GM21390 (cell line): Measurements from ENCODE around the gene RFX7.

Experiments used
- ATAC-seq: cut with Tn5 transposase; IDR thresholded peaks from one replicate; pipeline ENCODE4 v1.9.1; 2021; ENCODE audit not compliant: unreplicated experiment

RFX7 gene

GRCh38 chr15:56244038-56244810, 545 bp upstream of the RFX7 start:
- no peak for ATAC-seq

GRCh38 chr15:56242576-56243162, 1.0 kb downstream of the RFX7 start:
- no peak for ATAC-seq

- no peak for ATAC-seq
Measured at GRCh38 chr15:56241374-56242105, 2.1 kb downstream of the RFX7 start.

GRCh38 chr15:56240390-56240789, 3.3 kb downstream of the RFX7 start:
- no peak for ATAC-seq

GRCh38 chr15:56236197-56236596, 7.5 kb downstream of the RFX7 start:
- no peak for ATAC-seq

- no peak for ATAC-seq
Measured at GRCh38 chr15:56234804-56235203, 8.9 kb downstream of the RFX7 start.

- ATAC-seq = no peak
Measured at GRCh38 chr15:56233549-56233948, 10.1 kb downstream of the RFX7 start.

- ATAC-seq = no peak
Measured at GRCh38 chr15:56232058-56232457, 11.6 kb downstream of the RFX7 start.

GRCh38 chr15:56228854-56229253, 14.8 kb downstream of the RFX7 start:
- ATAC-seq = no peak

- ATAC-seq = no peak
Measured at GRCh38 chr15:56228352-56228751, 15.3 kb downstream of the RFX7 start.

GRCh38 chr15:56227780-56228179, 15.9 kb downstream of the RFX7 start:
- ATAC-seq = no peak

- ATAC-seq = no peak
Measured at GRCh38 chr15:56227306-56227705, 16.4 kb downstream of the RFX7 start.

GRCh38 chr15:56225520-56225919, 18.2 kb downstream of the RFX7 start:
- ATAC-seq = no peak

- no peak for ATAC-seq
Measured at GRCh38 chr15:56222302-56222701, 21.4 kb downstream of the RFX7 start.

GRCh38 chr15:56217341-56217740, 26.3 kb downstream of the RFX7 start:
- ATAC-seq = no peak

- ATAC-seq = no peak
Measured at GRCh38 chr15:56215769-56216168, 27.9 kb downstream of the RFX7 start.

GRCh38 chr15:56211960-56212550, 31.6 kb downstream of the RFX7 start:
- no peak for ATAC-seq

GRCh38 chr15:56211064-56211463, 32.6 kb downstream of the RFX7 start:
- ATAC-seq = no peak

GRCh38 chr15:56208641-56209155, 35.0 kb downstream of the RFX7 start:
- no peak for ATAC-seq

- no peak for ATAC-seq
Measured at GRCh38 chr15:56208185-56208584, 35.5 kb downstream of the RFX7 start.

- ATAC-seq = no peak
Measured at GRCh38 chr15:56207711-56208110, 36.0 kb downstream of the RFX7 start.
